Keratinocyte (primary cell): Measurements from ENCODE around the gene CGRRF1. TPM values are rescaled to one million over a fixed set of nuclear protein-coding genes. Genes with fewer than 3 reads are reported as not detected.

ENCODE experiments used
- DNase-seq: peaks from one replicate; pipeline ENCODE4 v3.0.0-alpha.2; 2011; ENCODE audit warnings: low read depth, missing footprints, low spot score
- FAIRE-seq: peaks from 2 replicates; lab custom pipeline; 2011; peaks lifted over from hg19 to GRCh38; lab: Jason Lieb, UNC
- H2AFZ ChIP-seq: 2 replicates; pipeline ENCODE4 v1.6.0; 2012; ENCODE audit warnings: low read length, control low read depth, inconsistent platforms; ENCODE audit not compliant: control insufficient read depth
- H3K27ac ChIP-seq: 2 replicates; pipeline ENCODE4 v1.5.1; 2011; ENCODE audit warnings: low read length; ENCODE audit not compliant: control insufficient read depth, insufficient read depth
- H3K27me3 ChIP-seq: 3 replicates; pipeline ENCODE4 v1.6.0; 2011; ENCODE audit warnings: low read length; ENCODE audit not compliant: control insufficient read depth, insufficient read depth; ENCODE audit errors: extremely low read depth
- H3K36me3 ChIP-seq, 2 experiments: 2 replicates in 1 of 2; 3 replicates in 1 of 2; pipeline ENCODE4 v1.5.1; 2011; ENCODE audit warnings: low read length in 2 of 2, mild to moderate bottlenecking in 1 of 2; ENCODE audit not compliant: control insufficient read depth in 2 of 2, insufficient read depth in 2 of 2; ENCODE audit errors: extremely low read depth in 1 of 2
- H3K4me1 ChIP-seq: 3 replicates; pipeline ENCODE4 v1.5.1; 2011; ENCODE audit warnings: low read length; ENCODE audit not compliant: control insufficient read depth, insufficient read depth; ENCODE audit errors: extremely low read depth
- H3K4me2 ChIP-seq: 3 replicates; pipeline ENCODE4 v1.6.0; 2011; ENCODE audit warnings: low read depth, low read length; ENCODE audit not compliant: control insufficient read depth, insufficient read depth; ENCODE audit errors: extremely low read depth
- H3K4me3 ChIP-seq, 3 experiments: fragments of 200-600 bp in 1 of 3; sonication (generic) in 1 of 3; 2 replicates in 2 of 3; 3 replicates in 1 of 3; pipeline ENCODE4 v1.5.1; 2011 to 2016; ENCODE audit warnings: low read length in 3 of 3, mild to moderate bottlenecking in 3 of 3, control low read depth in 2 of 3, inconsistent platforms in 1 of 3, low read depth in 1 of 3, mixed read lengths in 1 of 3, mixed run types in 1 of 3, moderate library complexity in 1 of 3; ENCODE audit not compliant: control insufficient read depth in 2 of 3, insufficient read depth in 2 of 3; ENCODE audit errors: extremely low read depth in 1 of 3
- H3K79me2 ChIP-seq: 2 replicates; pipeline ENCODE4 v1.6.0; 2012; ENCODE audit warnings: low read length; ENCODE audit not compliant: control insufficient read depth, insufficient read depth
- H3K9ac ChIP-seq: 3 replicates; pipeline ENCODE4 v1.6.0; 2011; ENCODE audit warnings: low read length; ENCODE audit not compliant: control insufficient read depth, insufficient read depth; ENCODE audit errors: extremely low read depth
- H3K9me1 ChIP-seq: 3 replicates; pipeline ENCODE4 v1.6.0; 2011; ENCODE audit warnings: low read length; ENCODE audit not compliant: control insufficient read depth, insufficient read depth; ENCODE audit errors: extremely low read depth
- H3K9me3 ChIP-seq: 2 replicates; pipeline ENCODE4 v1.5.1; 2012; ENCODE audit warnings: low read depth, low read length; ENCODE audit not compliant: control insufficient read depth
- H4K20me1 ChIP-seq: 3 replicates; pipeline ENCODE4 v1.6.0; 2011; ENCODE audit warnings: low read length; ENCODE audit not compliant: control insufficient read depth, insufficient read depth; ENCODE audit errors: extremely low read depth
- EZH2 ChIP-seq: IDR thresholded peaks from one replicate; pipeline ENCODE4 v1.6.1; 2012; ENCODE audit warnings: inconsistent platforms, mild to moderate bottlenecking, low read length, moderate library complexity
- dilution Hi-C: fragments of 300-500 bp; cut with MboI; formaldehyde crosslinking; loops from one replicate; pipeline ENCODE4 v1.7.0; 2020; ENCODE audit warnings: low sequenced_read_pairs; ENCODE audit not compliant: extremely low pct_ligation_motif_present
- polyA plus RNA-seq, 5 experiments: library from polyadenylated mRNA; depleted of rRNA in 3 of 5; stranded (reverse) in 3 of 5; stranded (forward) in 1 of 5; unstranded in 1 of 5; fragments of >200 nt; gene quantifications; 1 replicate in 1 of 5; 2 replicates in 3 of 5; 3 replicates in 1 of 5; pipeline versions ENCODE4 v1.2.1 to v1.2.3, GENCODE V29; 2011 to 2012; ENCODE audit warnings: missing spikeins in 2 of 5, low read depth in 1 of 5, low replicate concordance in 1 of 5
- TF ChIP-seq, protein P1 (sequence below), 3 experiments: IDR thresholded peaks in 1 of 3; conservative IDR thresholded peaks in 1 of 3; optimal IDR thresholded peaks in 1 of 3; 2 replicates in 2 of 3; 3 replicates in 1 of 3; pipeline versions ENCODE3 to v1.5.1; 2011; ENCODE audit warnings: low read length in 3 of 3, mild to moderate bottlenecking in 3 of 3, moderate library complexity in 2 of 3, control low read depth in 1 of 3, inconsistent platforms in 1 of 3; ENCODE audit not compliant: insufficient read depth in 2 of 3; ENCODE audit errors: extremely low read depth in 1 of 3

The CGRRF1 gene
- polyA plus RNA-seq, 1 donor (not counting 4 experiments of a cell fraction or from before 2014, with no cell fraction given) = 19.5 TPM

DNA sequence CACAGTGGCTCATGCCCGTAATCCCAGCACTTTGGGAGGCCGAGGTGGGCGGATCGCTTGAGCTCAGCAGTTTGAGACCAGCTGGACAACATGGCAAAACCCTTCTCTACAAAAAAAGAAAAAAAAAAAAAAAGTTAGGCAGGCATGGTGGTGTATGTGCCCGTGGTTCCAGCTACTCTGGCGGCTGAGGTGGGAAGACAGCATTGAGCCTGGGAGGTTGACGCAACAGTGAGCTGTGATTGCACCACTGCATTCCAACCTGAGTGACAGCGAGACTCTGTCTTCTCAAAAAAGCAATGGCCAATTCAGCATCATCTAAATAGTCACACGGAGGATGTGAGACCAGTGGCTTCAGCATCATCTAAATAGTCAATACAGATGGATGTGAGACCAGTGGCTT, 46.8 kb downstream of the CGRRF1 start:
- DNase-seq (no peak), FAIRE-seq (no peak)
- TF ChIP-seq EZH2 = no peak
- TF ChIP-seq, protein P1, sequence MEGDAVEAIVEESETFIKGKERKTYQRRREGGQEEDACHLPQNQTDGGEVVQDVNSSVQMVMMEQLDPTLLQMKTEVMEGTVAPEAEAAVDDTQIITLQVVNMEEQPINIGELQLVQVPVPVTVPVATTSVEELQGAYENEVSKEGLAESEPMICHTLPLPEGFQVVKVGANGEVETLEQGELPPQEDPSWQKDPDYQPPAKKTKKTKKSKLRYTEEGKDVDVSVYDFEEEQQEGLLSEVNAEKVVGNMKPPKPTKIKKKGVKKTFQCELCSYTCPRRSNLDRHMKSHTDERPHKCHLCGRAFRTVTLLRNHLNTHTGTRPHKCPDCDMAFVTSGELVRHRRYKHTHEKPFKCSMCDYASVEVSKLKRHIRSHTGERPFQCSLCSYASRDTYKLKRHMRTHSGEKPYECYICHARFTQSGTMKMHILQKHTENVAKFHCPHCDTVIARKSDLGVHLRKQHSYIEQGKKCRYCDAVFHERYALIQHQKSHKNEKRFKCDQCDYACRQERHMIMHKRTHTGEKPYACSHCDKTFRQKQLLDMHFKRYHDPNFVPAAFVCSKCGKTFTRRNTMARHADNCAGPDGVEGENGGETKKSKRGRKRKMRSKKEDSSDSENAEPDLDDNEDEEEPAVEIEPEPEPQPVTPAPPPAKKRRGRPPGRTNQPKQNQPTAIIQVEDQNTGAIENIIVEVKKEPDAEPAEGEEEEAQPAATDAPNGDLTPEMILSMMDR (optimal IDR thresholded peaks at IDR 0.05 in 1 of 3, IDR thresholded peaks at IDR 0.05 in 1 of 3, conservative IDR thresholded peaks at IDR 0.05 in 1 of 3; ENCODE audit: extremely low read depth in 1 of 3, insufficient read depth in 2 of 3, low read length in 3 of 3) = no peak
- H3K9me3 ChIP-seq = no peaks in the 10 kb centered on the region
- H3K79me2 ChIP-seq = no peaks in the 10 kb centered on the region
- no peaks in the 10 kb centered on the region for H3K9me1 ChIP-seq
- H3K27me3 ChIP-seq = no peaks in the 10 kb centered on the region
- no peak overlapping the region for H3K4me2 ChIP-seq
- H3K9ac ChIP-seq = no peak overlapping the region
- dilution Hi-C loops = no loop called here
- no peaks in the 10 kb centered on the region for H3K36me3 ChIP-seq
- no peak overlapping the region for H3K27ac ChIP-seq
- no peak overlapping the region for H2AFZ ChIP-seq
- H4K20me1 ChIP-seq = no peaks in the 10 kb centered on the region
- no peak overlapping the region for H3K4me3 ChIP-seq
- no peaks in the 10 kb centered on the region for H3K4me1 ChIP-seq

DNA sequence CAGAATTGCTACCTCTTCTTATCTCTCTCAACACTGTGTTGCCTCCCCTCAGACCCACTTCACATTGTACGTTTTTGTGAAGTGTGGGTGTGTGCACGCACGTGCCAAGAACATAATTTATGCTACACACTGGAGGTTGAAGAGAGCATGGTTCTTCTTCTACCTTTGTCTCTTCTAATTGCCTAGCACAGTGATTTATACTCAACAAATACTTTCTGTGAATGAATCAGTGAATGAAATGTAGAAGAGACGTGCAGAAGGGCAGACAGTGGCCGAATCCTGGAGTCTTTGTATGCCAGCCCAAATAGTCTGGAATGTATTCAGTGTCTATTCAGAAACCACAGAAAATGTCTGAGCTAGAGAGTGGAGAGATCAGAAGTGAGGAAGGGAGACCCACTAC, 52.6 kb downstream of the CGRRF1 start:
- Histone ChIP-seq H3K27me3 (no peaks in the 10 kb centered on the region), H3K9me3 (no peaks in the 10 kb centered on the region), H3K4me2 (no peak overlapping the region), H3K9me1 (no peaks in the 10 kb centered on the region), H2AFZ (no peak overlapping the region), H3K36me3 (no peaks in the 10 kb centered on the region), H3K4me1 (peaks cover 9% of the 10 kb centered on the region), H3K9ac (no peak overlapping the region), H3K79me2 (peaks cover 4% of the 10 kb centered on the region), H4K20me1 (no peaks in the 10 kb centered on the region), H3K4me3 (no peak overlapping the region), H3K27ac (no peak overlapping the region)
- no peak for FAIRE-seq
- dilution Hi-C loops = no loop called here
- TF ChIP-seq, protein P1 (optimal IDR thresholded peaks at IDR 0.05 in 1 of 3, IDR thresholded peaks at IDR 0.05 in 1 of 3, conservative IDR thresholded peaks at IDR 0.05 in 1 of 3; ENCODE audit: extremely low read depth in 1 of 3, insufficient read depth in 2 of 3, low read length in 3 of 3) = no peak
- no peak for TF ChIP-seq EZH2
- no peak for DNase-seq
